Tibial artery (tissue), 4 donors: ENCODE data around the gene CELA3B.
"Not testable (repeated sequence)": the region's sequence is repeated elsewhere in the genome, so short reads cannot be mapped to it uniquely, and the experiment has no call there.

Experiments used
- DNase-seq, 2 donors: peaks; one replicate each; pipeline ENCODE4 v3.0.0-alpha.2; 2019
- H3K27ac ChIP-seq, 2 donors: fragments of 200-600 bp; sonication (generic) in 1 of 2; 1 replicate in 1 of 2; 2 replicates in 1 of 2; pipeline ENCODE4 v1.5.1; 2018 to 2019; ENCODE audit warnings: mild to moderate bottlenecking in 1 of 2
- H3K27me3 ChIP-seq, 2 donors: fragments of 200-600 bp; sonication (generic) in 1 of 2; one replicate each; pipeline versions ENCODE4 v1.5.1 to v1.6.0; 2016 to 2019
- H3K36me3 ChIP-seq, 3 donors: fragments of 200-600 bp; sonication (generic) in 2 of 3; one replicate each; pipeline ENCODE4 v1.5.1; 2016 to 2019; ENCODE audit warnings: mild to moderate bottlenecking in 2 of 3
- H3K4me1 ChIP-seq, 4 donors: fragments of 200-600 bp; sonication (generic) in 2 of 4; 1 replicate in 3 of 4; 2 replicates in 1 of 4; pipeline ENCODE4 v1.5.1; 2016 to 2019
- H3K4me3 ChIP-seq, 2 donors: fragments of 200-600 bp; sonication (generic) in 1 of 2; 1 replicate in 1 of 2; 2 replicates in 1 of 2; pipeline ENCODE4 v1.5.1; 2018 to 2019; ENCODE audit warnings: mild to moderate bottlenecking in 2 of 2
- H3K9me3 ChIP-seq, 3 donors: fragments of 200-600 bp; sonication (generic) in 1 of 3; one replicate each; pipeline ENCODE4 v1.5.1; 2016 to 2019
- intact Hi-C: fragments of 100-400 bp; cut with DNase I; formaldehyde crosslinking; loops from one replicate; pipeline ENCODE4 v1.15.0; 2023; ENCODE audit warnings: low total_unique reads

Gene CELA3B

DNA sequence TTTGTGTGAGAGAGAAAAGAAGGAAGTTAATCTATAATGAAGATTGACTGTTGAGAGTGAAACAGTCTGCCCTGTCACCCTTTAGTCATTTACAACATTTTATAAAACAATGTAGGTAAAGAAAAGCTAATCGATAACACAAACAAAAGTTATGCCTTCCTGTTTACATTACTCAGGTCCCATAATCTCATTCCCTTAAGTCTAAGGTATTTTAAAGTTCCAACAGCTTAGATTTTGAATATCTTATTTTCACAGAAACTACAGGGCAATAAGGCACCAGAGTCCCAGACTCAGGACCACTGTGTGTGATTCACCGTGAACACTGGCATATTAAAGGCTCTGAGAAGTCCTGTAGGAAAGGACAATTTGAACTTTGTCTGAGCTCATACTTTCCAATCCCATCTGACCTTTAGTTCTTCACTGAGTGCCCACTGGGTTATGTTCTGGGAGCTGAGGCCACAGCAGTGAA lies 3.8 kb upstream of the CELA3B start:
- DNase-seq, H3K9me3 ChIP-seq, H3K27ac ChIP-seq, H3K36me3 ChIP-seq, intact Hi-C loops, H3K27me3 ChIP-seq, H3K4me1 ChIP-seq, H3K4me3 ChIP-seq: not testable (repeated sequence)

DNA sequence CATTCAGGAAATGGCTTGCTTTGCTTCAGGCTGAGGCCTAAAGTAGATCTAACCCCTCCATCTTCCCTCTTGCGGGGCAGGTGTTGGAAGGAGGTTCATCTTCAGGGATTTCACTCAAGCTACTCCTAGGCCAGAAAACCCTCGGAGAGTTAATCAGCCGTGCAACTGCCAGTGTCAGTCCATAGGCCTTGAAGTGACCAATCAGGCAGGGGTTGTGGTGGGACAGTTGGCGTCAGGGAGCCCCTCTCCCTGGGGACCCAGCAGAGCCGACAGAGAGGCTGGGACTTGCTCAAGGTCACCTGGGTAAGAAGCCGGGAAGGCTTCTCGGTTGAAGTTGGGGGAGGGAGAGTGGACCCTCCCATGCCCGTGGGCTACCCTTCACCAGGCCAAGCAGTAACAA lies 2.9 kb upstream of the CELA3B start:
- intact Hi-C loops, result loop anchor here (2.0 kb wide), 1 partner anchor 27 kb away; the partner anchor contains the start of gene CELA3A
- H3K36me3 ChIP-seq, H3K27ac ChIP-seq, H3K27me3 ChIP-seq, H3K4me3 ChIP-seq, H3K9me3 ChIP-seq, H3K4me1 ChIP-seq, DNase-seq: not testable (repeated sequence)

DNA sequence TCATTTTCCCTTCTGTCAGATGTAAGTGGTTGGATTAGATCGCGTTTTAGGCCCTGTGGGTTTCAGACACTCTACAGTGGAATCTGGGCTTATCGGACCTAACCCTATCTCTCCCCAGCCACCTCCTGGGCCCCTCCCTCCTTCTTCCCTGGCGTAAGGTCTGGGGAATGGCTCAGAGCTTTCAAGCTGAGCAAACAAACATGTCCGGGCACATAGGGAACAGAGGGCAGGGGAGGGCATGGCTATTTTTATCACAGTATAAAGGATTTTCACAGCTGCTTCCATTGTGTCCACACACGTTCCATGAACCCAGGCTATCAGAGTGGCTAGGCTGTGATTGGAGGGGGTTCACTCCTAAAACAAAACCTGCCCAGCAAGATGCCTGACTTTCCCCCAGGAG lies 2.1 kb upstream of the CELA3B start:
- not testable (repeated sequence) for H3K9me3 ChIP-seq, H3K36me3 ChIP-seq, H3K27me3 ChIP-seq, H3K4me1 ChIP-seq, H3K4me3 ChIP-seq, DNase-seq, H3K27ac ChIP-seq
- intact Hi-C loops, result loop anchor here (2.0 kb wide), 1 partner anchor 26 kb away; the partner anchor contains the start of gene CELA3A

DNA sequence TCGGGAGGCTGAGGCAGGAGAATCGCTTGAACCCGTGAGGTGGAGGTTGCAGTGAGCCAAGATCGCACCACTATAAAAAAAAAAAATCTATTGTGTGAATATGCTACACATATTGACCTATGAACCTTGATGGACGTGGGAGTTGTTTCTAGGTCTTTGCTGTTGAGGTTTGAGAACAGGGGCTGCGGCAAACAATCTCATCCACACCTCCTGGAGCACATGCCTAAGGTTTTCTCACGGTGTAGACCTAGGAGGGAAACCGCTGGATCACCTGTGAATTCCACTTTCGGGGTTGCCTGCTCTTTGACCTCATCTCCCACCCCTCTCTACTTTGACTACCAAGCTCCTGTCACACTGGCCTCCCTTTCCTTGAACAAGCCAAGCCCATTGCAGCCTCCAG lies 1.5 kb upstream of the CELA3B start:
- H3K27ac ChIP-seq, H3K36me3 ChIP-seq, DNase-seq, H3K4me3 ChIP-seq, H3K4me1 ChIP-seq, H3K27me3 ChIP-seq, H3K9me3 ChIP-seq: not testable (repeated sequence)
- intact Hi-C loops, result loop anchor here (2.0 kb wide), 1 partner anchor 26 kb away; the partner anchor contains the start of gene CELA3A

GRCh38 chr1:21978209-21978608 lies 1.4 kb downstream of the CELA3B start:
- H3K4me1 ChIP-seq, H3K27me3 ChIP-seq, H3K36me3 ChIP-seq, H3K4me3 ChIP-seq, H3K27ac ChIP-seq, H3K9me3 ChIP-seq, intact Hi-C loops, DNase-seq: not testable (repeated sequence)

GRCh38 chr1:21980515-21981220 lies 3.8 kb downstream of the CELA3B start:
- H3K27me3 ChIP-seq, H3K36me3 ChIP-seq, H3K9me3 ChIP-seq, H3K27ac ChIP-seq, H3K4me3 ChIP-seq, intact Hi-C loops, H3K4me1 ChIP-seq, DNase-seq: not testable (repeated sequence)

- intact Hi-C loops, H3K27ac ChIP-seq, H3K36me3 ChIP-seq, H3K4me1 ChIP-seq, H3K9me3 ChIP-seq, H3K27me3 ChIP-seq, DNase-seq, H3K4me3 ChIP-seq: not testable (repeated sequence)
Measured at GRCh38 chr1:21981253-21981652, 4.4 kb downstream of the CELA3B start.

DNA sequence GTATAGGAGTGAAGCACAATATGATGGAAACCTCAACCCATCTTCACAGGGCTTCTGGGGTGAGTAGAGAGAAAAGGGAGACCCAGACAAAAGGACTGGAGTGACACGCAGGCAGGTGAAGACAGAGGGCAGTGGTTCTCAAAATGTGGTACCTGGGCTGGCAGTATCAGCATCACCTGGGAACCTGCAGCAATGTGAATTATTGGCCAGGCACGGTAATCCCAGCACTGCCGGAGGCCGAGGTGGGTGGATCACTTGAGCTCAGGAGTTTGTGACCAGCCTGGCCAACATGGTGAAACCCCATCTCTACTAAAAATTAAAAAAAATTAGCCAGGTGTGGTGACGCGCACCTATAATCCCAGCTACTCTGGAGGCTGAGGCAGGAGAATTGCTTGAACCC lies 5.3 kb downstream of the CELA3B start:
- H3K4me3 ChIP-seq, intact Hi-C loops, H3K36me3 ChIP-seq, H3K27me3 ChIP-seq, DNase-seq, H3K4me1 ChIP-seq, H3K27ac ChIP-seq, H3K9me3 ChIP-seq: not testable (repeated sequence)

GRCh38 chr1:21983539-21983938 lies 6.7 kb downstream of the CELA3B start:
- H3K4me3 ChIP-seq, H3K9me3 ChIP-seq, H3K27me3 ChIP-seq, H3K27ac ChIP-seq, DNase-seq, H3K4me1 ChIP-seq, H3K36me3 ChIP-seq, intact Hi-C loops: not testable (repeated sequence)

GRCh38 chr1:21985893-21986292 lies 9.1 kb downstream of the CELA3B start:
- H3K27me3 ChIP-seq, DNase-seq, H3K4me3 ChIP-seq, H3K9me3 ChIP-seq, H3K27ac ChIP-seq, H3K36me3 ChIP-seq, intact Hi-C loops, H3K4me1 ChIP-seq: not testable (repeated sequence)

- H3K27me3 ChIP-seq, H3K27ac ChIP-seq, H3K4me1 ChIP-seq, H3K9me3 ChIP-seq, DNase-seq, intact Hi-C loops, H3K36me3 ChIP-seq, H3K4me3 ChIP-seq: not testable (repeated sequence)
Measured at GRCh38 chr1:21986386-21986785, 9.6 kb downstream of the CELA3B start.

DNA sequence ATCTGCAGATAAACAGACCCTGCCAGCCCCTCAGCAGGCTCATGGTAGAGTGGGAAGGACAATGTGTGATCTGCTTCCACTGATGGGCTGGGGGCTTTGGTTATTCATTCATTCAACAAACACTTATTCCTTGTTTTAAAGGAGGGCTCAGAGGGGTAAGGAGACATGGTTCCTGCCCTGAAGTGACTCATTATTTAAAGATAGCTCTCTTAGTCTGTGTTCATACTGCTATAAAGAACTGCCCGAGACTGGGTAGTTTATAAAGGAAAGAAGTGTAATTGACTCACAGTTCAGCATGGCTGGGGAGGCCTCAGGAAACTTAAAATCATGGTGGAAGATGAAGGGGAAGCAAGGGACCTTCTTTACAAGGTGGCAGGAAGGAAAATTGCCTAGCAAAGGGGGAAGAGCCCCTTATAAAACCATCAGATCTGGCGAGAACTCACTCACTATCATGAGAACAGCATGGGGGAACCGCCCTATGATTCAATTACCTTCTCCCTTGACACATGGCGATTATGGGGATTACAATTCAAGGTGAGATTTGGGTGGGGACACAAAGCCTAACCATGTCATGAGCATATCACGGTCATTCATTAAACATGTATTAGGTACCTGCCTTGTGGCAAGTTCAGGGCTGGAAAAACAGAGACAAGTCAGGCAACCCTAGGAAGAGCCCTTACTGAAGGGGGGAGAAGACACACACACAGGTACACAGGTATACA lies 13.0 kb downstream of the CELA3B start:
- intact Hi-C loops, H3K36me3 ChIP-seq, H3K27me3 ChIP-seq, DNase-seq, H3K9me3 ChIP-seq, H3K4me1 ChIP-seq, H3K4me3 ChIP-seq, H3K27ac ChIP-seq: not testable (repeated sequence)

DNA sequence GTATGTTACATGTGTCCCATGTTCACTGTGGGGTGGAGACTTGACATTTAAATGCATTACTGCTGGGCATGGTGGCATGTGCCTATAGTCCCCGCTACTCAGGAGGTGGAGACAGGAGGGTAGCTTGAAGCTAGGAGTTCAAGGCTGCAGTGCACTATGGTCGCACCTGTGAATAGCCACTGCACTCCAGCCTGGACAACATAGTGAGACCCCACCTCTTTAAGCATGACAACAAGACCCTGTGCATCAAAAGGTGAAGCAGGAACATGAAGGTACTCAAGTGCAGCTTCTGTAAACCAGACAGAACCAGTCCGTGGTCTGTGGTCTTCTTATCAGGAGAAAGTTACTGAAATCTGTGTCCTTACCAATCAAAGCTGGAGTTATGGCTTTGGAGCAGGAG lies 15.4 kb downstream of the CELA3B start:
- H3K4me1 ChIP-seq, H3K9me3 ChIP-seq, intact Hi-C loops, H3K27ac ChIP-seq, H3K27me3 ChIP-seq, DNase-seq, H3K36me3 ChIP-seq, H3K4me3 ChIP-seq: not testable (repeated sequence)

GRCh38 chr1:21994716-21995115 lies 17.9 kb downstream of the CELA3B start:
- H3K4me3 ChIP-seq, H3K27ac ChIP-seq, intact Hi-C loops: not testable (repeated sequence)

More at GRCh38 chr1:21994716-21995115, 17.9 kb downstream of the CELA3B start:
- not testable (repeated sequence) for DNase-seq, H3K4me1 ChIP-seq, H3K36me3 ChIP-seq, H3K9me3 ChIP-seq, H3K27me3 ChIP-seq
